HTERT RPE-1 (cell line): Measurements from ENCODE around the gene PODXL2.

Experiments
- in situ Hi-C: fragments of 300-500 bp; cut with MboI; formaldehyde crosslinking; loops from 4 replicates; pipeline ENCODE4 v1.14.3; 2020; ENCODE audit warnings: low sequenced_read_pairs

The PODXL2 gene

DNA sequence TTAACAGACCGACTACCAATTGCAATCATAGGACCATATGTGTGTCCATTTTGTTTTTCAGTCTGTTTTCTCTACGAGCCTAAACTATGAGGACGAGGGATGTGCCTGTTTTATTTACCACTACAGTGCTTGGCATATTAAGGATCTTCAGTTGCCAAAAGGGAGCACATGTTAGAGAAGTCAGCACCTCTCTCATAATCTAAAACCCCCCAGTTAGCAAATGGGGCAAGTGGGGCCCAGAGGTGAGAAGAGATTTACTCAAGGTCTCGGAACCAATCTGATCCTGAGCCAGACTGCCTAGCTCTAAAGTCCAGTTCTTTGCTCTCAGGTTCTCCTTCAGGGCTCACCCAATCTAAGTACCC, 578 bp upstream of the PODXL2 start:
- in situ Hi-C loops: no loop called here

DNA sequence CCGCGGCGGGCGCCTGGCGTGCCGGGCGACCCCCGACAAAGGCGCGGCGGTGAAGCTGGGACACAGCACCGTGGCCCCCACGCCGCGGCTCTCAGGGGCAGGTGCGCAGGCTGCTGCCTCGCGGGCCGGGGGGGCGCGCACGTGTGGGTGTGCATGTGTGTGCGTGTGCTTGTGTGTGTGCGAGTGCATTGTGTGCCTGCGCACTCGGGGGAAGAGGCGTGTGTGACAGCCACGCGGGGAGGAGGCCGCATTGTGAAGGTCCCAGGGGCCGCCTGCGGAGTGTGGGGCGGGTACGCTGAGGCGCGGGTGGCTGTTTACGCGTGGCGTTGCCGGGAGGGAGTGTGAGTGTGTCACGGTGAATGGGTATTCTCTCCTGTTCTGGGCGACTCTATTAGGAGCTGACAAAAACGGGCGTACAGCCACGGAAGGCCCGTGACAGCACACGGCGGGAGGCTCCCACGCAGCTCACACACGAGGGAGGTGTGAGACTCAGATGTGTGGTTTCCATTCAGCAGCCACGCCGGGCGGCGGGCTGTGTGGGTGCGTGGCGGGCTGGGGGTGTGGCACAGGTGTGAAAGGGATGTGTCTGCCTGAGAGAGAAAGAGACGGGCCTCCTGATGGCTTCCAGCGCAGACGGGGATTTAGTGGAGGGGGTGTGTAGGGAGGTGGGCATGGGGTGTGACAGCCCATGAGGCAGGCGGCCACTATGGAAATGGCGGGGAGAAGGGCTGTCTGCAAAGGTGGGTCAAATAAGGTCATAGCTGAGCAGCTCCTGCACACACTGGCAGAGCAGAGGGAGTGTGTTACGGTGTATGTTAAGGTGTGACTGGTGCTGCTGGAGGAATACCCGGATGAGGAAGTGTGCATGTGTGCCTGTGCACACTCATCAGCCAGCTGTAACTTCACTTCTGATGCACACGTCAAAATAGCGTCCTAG, 750 bp downstream of the PODXL2 start:
- in situ Hi-C loops: no loop called here

DNA sequence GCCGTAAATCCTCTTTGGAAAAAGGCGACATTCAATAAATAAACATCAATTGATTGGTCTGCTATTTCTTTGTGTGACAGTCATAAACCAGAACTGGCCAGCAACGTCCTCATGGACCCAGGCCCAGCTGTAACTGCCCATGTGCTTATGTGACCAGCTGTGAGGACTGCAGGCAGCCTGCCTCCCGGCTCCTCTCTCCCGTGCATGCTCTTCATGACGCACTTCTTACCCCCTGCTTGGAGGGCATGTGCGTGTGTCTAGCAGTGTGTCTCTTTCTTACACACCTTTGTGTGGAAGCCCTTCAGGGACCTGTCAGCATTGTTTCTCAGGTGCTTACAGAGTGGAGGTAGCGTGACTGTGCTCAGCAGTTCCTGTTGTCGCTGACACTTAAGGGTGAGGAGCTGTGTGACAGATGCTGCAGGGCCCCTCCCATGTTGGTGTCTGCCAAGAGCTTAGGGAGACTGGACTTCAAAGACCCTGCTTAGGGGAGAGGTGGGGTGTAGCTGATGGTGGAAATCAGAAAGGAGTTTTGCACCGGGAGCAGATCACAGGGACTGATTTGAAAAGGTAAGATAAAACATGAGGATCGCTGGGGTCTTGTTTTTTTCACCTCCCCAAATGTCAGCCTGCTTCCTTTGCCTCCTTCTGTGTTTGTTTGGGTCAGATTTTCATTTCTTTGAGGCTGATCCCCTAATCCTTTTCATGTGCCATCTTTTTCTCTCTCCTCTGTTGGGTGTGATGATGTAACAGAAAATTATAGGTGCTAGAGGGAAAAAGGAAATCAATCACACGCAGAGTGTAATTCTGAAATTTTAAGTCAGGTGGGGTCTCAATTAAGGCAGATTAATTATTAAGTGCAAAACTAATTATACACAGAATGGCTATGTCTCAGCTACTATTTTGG, 2.1 kb downstream of the PODXL2 start:
- in situ Hi-C loops: no loop called here

DNA sequence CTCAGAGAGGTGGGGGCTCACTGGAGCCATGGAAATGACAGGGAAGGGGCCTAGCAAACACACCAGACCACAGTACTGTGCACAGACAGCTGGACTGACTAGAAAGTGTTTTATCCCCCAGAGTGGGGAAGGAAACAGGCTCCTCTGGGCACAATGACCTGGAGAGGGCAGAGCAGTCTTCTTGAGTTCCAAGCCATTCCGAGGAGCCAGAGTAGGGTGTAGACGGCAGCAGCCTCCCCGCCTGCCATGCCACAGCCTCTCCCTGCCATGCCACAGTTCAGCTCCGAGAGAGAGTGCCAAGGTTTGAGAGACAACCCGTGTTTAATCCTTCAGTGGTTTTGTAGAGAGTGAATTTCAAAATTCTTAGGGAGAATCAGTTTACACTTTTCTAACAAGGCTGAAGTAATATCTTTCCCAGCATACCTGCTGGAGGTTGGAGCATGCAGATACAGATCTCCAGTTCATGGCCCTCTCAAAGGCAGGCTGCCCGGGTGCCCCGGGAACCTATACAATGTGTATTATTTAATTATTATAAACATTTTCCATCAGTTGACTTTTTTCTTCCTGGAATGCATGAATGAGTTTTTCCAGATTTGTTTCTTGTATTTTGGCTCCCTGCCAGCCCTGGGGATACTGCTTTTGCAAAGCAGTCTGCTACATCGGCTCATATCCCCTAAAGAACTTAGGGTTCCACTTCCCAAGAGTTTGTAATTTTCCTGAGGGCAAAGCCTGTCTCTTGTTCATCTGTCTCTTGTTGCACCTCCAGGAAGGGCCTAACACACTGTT, 3.2 kb downstream of the PODXL2 start:
- in situ Hi-C loops: no loop called here

DNA sequence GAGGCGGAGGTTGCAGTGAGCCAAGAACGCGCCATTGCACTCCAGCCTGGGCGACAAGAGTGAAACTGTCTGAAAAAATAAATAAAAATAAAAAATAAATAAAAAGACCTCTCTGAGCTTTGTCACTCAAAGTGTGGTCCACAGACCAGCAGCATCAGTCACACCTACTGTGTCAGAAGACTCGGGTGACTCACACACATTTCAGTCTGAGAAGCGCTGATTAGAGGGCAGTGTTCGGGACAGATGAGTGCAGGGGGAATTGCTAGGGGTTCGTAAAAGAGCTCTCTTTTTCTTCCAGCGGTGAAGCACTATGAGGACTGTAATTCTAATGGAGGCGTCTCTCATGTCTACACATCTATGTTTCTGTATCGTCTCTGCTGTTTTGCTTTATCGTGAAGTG, 5.7 kb downstream of the PODXL2 start:
- in situ Hi-C loops: no loop called here

DNA sequence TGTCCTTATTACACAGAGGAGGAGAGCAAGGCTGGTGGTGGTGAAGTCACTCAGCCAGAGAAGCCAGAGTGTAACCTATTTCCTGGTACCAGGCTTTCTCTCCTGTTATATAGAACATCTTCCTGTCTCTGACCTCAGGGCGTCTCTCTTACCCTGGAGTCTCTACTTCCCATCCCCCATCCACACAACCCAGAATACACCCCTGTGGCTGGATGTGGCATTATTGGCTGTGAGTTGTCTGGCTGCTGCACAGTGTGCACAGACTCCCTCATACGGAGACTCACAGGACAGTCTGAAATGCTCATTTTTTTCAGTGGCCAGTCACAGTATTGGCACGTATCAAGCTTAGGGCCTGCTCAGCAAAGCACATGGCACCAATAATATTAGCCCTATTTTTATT, 8.6 kb downstream of the PODXL2 start:
- in situ Hi-C loops: no loop called here

DNA sequence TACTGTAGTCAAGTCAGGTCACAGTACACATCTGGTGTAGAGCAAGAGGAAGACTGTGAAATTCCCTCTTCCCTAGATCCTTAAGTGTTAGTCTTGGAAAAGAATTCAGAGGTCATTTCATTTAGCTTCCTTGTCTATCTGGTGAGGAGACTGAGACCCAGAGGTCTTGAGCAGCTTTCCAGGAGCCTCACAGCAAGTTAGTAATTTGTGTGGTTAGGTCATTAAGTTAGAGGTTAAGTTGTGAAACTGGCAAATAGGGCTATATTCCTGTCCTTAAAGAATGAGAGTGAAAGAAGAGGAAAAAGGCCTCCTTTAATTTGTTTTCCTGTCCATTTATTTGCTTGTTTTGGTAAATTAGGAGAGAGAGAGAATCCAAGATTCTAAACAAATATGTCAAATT, 9.0 kb downstream of the PODXL2 start:
- in situ Hi-C loops: no loop called here

DNA sequence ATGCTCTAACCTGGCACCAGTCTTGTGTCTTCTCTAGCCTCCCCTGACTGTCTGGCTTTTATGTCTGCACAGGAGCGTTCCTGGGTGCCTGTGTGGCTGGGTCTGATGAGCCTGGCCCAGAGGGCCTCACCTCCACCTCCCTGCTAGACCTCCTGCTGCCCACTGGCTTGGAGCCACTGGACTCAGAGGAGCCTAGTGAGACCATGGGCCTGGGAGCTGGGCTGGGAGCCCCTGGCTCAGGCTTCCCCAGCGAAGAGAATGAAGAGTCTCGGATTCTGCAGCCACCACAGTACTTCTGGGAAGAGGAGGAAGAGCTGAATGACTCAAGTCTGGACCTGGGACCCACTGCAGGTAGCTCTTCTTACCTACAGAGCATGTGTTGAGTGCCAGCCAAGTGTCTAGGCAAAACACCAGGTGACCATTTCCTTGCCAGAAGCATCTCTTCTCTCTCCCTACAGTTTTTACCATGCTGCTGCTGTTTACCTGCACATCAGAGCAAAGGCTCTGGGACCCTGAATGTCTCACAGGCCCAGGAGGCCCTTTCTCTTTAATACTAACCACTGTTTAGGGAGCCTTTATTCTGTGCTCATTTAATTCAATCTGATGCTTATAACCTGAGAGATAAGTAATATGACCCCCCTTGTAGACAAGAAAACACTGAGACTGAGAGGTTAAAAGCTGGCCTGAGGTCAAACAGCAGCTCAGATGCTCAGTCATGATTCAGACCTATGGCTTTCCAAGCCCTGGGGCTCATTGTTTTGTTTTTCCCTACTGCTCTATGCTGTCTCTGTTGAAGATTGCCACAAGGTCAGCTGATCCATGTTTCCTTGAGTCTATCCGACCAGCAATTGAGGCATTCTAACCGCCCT, 10.4 kb downstream of the PODXL2 start:
- in situ Hi-C loops: no loop called here

DNA sequence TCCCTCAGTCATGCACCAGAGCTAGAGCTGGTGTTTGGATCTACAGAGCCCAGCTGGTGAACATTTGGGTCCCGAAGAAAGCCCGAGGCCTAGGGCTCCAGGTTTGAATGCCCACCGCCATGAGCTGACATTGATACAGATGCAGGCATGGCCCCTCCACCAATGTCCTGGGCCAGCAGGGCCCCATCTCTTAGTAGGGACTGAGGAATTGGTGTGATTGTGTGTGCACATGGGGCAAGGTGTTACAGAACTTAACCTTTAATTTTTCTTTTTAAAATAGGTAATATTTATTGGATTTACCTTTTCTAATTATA, 11.0 kb downstream of the PODXL2 start:
- in situ Hi-C loops: no loop called here

DNA sequence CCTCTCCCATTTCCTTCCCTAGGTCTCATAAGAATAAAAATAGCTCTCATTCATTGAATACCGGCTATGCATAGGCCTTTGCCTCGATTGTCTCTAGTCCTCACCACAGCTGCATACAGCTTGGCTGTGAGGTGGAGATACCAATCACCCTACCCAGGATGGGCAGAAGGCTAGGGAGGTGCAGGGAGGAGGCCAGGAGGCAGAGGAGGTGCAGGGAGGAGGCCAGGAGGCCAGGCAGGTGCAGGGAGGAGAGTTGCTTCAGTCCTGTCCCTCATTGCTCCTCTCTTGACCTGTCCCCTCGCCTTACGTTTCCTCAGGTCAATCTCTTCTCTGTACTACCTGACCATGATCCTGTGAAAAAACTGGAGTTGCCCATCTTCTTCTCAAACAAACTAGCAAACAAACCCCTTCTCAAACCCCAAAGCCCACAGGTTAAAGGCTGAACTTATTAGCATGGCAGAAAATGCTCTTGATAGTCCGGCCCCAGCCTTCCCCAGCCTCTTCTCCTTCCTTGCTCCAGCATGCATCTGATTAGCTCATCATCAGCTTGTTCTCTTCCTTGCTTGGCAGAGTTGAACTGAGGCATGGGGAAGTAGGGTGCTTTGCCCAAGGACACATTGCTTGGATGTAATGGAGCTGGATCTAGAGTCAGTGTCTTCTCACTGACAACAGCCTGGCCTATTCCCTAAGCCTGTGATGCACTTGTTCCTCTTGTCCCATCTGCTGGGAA, 15.8 kb downstream of the PODXL2 start:
- in situ Hi-C loops: no loop called here

DNA sequence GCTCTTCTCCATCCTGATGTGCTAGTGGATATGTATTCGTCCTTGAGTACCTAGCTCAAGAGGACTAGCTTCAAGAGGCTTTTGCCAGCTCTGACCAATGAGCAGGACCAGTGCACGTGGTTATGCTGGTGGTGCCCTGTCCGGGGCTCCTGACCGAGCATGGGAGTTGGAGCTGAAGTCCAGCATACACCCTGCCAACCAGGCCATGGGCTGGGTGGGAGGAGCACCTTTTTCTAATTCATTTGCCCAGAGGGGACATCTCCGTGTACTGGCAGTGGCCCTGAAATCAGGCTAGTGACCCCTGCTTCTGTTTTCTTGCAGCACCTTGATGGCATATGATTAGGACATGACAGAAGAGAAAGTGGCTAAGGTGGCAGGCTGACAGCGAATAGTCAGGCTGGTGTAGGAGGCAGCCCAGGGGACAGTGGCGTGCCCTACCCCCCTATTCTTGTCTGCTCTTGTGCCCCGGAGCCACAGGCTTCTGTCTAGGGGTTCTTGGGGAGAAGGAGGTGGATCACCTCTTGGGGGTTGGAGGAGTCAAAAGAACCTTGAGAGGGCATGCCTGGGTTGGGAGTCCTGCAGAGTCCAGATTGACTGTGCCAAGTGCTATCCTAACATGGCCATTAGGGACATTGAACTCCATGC, 16.5 kb downstream of the PODXL2 start:
- in situ Hi-C loops: no loop called here

DNA sequence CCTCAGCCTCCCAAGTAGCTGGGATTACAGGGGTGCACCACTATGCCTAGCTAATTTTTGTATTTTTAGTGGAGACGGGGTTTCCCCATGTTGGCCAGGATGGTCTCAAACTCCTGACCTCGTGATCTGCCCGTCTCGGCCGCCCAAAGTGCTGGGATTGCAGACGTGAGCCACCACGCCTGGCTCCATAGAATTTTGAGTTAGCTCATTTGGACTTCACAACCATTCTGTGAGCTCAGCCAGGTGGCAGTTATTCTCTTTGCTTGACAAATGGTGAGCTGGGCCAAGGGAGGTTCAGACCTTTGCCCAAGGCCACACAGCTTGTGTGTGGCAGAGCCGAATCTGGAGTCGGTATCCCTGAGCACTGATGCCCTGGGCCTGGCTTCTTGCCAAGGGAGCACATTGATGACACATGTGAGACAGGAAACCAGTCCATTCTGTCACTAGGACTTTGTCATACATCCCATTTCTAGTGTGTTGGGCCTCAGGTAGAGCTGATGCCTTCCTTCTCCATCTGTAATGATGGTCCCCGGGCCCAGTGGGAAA, 17.6 kb downstream of the PODXL2 start:
- in situ Hi-C loops: no loop called here

DNA sequence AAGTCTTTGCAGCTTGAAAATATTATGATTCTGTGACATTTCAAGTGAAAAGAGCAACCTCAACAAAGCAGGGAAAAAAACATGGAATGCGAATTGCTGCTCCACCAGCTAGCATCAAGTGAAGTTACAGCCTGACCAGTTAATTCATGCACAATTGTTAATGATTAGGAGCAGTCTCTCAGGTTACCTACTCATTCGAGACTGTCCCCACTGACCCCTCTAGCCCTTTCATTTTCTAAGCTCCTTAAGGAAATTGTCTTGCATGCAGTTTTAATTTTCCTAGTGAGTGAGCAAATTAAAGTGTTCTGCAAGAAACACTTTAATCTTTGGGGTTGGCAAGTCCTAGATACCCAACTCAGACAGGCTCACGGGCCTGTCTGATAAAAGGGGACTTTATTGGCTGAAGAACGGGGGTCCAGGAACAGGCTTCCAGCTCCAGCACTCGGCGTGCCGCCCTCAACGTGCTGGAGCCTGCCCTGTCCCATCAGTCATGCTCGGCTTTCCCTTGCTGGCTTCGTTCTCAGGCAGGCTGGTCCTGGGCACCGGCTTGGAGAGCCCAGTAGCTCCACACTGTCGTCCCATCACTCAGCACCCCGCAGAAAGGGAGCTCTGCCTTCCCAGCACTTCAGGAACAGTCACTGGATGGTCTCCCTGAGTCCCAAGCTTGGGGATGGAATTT, 18.3 kb downstream of the PODXL2 start:
- in situ Hi-C loops: no loop called here

DNA sequence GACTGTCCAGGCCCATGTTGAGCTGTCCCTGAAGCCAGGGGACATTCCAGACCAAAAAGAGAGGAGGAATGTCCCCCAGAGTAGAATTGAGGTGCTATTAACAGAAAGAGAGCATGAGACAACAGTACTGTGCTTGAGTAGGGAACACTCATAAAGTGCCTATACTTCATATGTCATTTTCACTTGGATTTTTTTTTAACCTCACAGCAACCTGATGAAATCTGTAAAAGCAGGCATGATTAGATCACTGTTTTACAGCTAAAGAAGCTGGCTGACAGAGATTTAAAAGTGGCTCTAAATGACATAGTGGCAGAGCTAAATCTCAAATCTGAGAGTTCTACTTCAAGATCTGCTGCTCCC, 18.8 kb downstream of the PODXL2 start:
- in situ Hi-C loops: no loop called here

DNA sequence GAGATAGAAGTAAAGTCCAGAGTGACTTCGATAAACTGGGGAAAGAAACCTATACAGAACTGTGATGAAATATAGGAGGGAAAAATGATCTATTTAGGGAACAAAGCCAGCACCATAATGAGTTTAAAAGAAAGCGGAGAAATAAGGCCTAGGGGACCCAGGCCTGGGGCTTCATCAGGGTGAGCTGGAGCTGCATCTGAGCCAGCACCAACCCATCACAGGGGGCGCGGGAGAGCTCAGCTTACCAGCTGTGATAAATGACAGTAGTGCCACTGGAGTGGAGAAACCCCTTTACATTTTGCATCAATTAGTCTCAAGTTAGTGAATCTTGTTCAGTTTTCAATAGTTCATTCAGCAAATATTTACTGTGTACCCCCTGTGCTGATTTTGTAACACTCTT, 21.3 kb downstream of the PODXL2 start:
- in situ Hi-C loops: no loop called here

DNA sequence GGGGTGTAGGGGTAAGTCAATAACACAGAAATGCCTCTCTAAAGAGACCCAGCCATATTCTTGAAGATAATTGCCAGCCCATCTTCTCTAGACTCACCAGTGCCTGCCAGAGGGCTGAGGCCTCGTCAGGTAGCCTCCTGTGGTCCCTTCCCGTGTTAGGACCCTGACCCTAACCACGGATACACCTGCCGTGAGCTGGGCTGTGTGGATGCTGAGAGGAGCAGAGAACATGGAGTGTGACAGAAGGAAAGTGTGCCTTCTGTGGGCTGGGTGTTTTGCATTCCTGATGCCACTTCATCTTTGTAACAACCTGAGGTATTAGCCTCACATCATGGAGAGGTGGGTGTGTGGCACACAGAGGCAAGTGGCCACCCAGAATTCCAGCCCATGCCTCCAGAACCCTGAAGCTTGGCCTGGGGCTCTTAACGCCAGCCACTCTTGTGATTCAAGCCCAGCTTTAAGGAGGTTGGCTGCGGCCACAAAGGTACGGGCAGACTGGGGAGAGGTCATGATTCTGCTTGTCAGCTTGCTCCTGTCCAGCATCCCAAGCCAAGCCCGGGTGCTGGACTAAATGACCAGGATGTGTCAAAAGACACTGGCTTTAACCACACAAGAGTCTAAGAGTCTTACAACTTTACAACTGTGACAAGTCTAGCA, 22.7 kb downstream of the PODXL2 start:
- in situ Hi-C loops: no loop called here

DNA sequence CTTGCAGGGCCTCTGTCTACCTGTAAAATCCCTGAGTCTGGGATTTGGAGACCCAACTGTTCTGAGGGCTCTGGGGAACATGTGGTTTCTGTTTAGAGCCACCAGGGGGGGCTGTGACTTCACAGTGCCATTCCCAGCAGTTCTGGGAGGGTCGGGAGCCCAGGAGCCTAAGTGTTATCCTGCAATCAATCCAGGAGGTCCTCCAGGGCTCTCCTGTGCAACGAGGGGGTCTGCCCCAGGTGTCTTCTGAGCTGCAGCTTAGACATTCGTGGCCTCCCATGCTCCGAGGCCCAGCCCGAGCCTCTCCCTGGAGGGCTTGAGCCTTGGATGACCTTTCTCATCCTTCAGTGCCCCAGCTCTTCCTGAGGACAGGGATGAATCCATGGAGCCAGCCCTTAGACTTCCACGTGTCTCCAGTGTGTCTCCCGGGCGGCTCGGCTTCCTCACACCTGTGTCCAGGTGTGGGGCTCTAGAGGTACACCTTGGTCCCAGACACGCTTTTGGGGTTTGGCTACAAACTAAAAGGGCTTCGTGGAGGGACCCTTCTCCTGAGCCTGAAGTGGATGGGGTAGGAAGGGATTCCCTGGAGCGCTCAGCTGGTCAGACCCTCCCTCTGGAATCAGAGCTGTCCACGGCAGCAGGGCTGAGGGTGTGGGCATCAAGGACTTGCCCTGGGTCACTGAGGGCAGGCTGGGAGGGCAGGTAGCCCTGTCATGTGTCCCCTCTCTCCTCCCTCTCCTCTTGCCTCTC, 23.4 kb downstream of the PODXL2 start:
- in situ Hi-C loops: no loop called here
